WTC11 (cell line): Measurements from ENCODE around the gene ATL2. TPM values are rescaled to one million over a fixed set of nuclear protein-coding genes. Genes with fewer than 3 reads are reported as not detected.

Source experiments
- ATAC-seq: fragments of 200-7000 bp; cut with Tn5 transposase; 2 replicates; pipeline ENCODE4 v1.10.0; 2021; ENCODE audit warnings: mild to moderate bottlenecking, moderate library complexity
- CTCF ChIA-PET: fragments of 300-600 bp; sonication (Branson Sonifier 250); formaldehyde crosslinking; loops from one replicate; lab custom pipeline; 2021; ENCODE audit warnings: antibody characterized with exemption; lab: Charles Lee
- POLR2A ChIA-PET: fragments of 350-600 bp; sonication (Branson Sonifier 250); formaldehyde crosslinking; loops from one replicate; lab custom pipeline; 2021; ENCODE audit warnings: antibody characterized with exemption; lab: Charles Lee
- DNase-seq: peaks from one replicate; pipeline ENCODE4 v3.0.0; 2021; ENCODE audit warnings: low spot score
- H3K27ac Mint-ChIP-seq: 2 replicates; pipeline ENCODE4 v1.8.0; 2021; ENCODE audit warnings: mixed read lengths
- H3K27me3 Mint-ChIP-seq: 2 replicates; pipeline ENCODE4 v1.8.0; 2021; ENCODE audit warnings: low read depth, mild to moderate bottlenecking, moderate library complexity, mixed read lengths
- H3K36me3 Mint-ChIP-seq: 2 replicates; pipeline ENCODE4 v1.8.0; 2021; ENCODE audit warnings: mixed read lengths
- H3K4me1 Mint-ChIP-seq: 2 replicates; pipeline ENCODE4 v1.8.0; 2022; ENCODE audit warnings: mixed read lengths
- H3K4me3 Mint-ChIP-seq: 2 replicates; pipeline ENCODE4 v1.8.0; 2021; ENCODE audit warnings: mild to moderate bottlenecking, moderate library complexity, mixed read lengths
- H3K9me3 Mint-ChIP-seq: 2 replicates; pipeline ENCODE4 v1.8.0; 2021; ENCODE audit warnings: mixed read lengths
- CREB1 ChIP-seq: sonication (generic); formaldehyde crosslinking; IDR thresholded peaks from 2 replicates; pipeline ENCODE4 v1.8.0; 2023; ENCODE audit warnings: mild to moderate bottlenecking, missing genetic modification reagents
- E2F5 ChIP-seq: sonication (generic); formaldehyde crosslinking; IDR thresholded peaks from 2 replicates; pipeline ENCODE4 v1.8.1; 2022; ENCODE audit warnings: mild to moderate bottlenecking, moderate library complexity, missing genetic modification reagents
- EMX1 ChIP-seq: fragments of 250-450 bp; sonication (Bioruptor Pico); IDR thresholded peaks from 2 replicates; pipeline ENCODE4 v1.8.0; 2021; ENCODE audit warnings: mild to moderate bottlenecking
- GABPB1 ChIP-seq: sonication (generic); formaldehyde crosslinking; IDR thresholded peaks from 2 replicates; pipeline ENCODE4 v1.8.1; 2023; ENCODE audit warnings: mild to moderate bottlenecking, missing genetic modification reagents
- JUN ChIP-seq: sonication (generic); formaldehyde crosslinking; IDR thresholded peaks from 2 replicates; pipeline ENCODE4 v1.8.0; 2023; ENCODE audit warnings: mild to moderate bottlenecking, missing genetic modification reagents
- MYBL2 ChIP-seq: sonication (generic); formaldehyde crosslinking; IDR thresholded peaks from 2 replicates; pipeline ENCODE4 v1.8.1; 2023; ENCODE audit warnings: mild to moderate bottlenecking, moderate library complexity, missing genetic modification reagents
- OVOL2 ChIP-seq: fragments of 250-450 bp; sonication (Bioruptor Pico); IDR thresholded peaks from 2 replicates; pipeline ENCODE4 v1.9.0; 2021; ENCODE audit warnings: mild to moderate bottlenecking, borderline replicate concordance
- SOX15 ChIP-seq: fragments of 250-450 bp; sonication (Bioruptor Pico); IDR thresholded peaks from 2 replicates; pipeline ENCODE4 v1.9.0; 2021; ENCODE audit warnings: mild to moderate bottlenecking
- SP1 ChIP-seq: sonication (generic); formaldehyde crosslinking; conservative IDR thresholded peaks from 2 replicates; pipeline ENCODE4 v1.8.1; 2022; ENCODE audit warnings: missing genetic modification reagents
- TEAD4 ChIP-seq: sonication (generic); formaldehyde crosslinking; IDR thresholded peaks from 2 replicates; pipeline ENCODE4 v1.8.0; 2022; ENCODE audit warnings: mild to moderate bottlenecking, missing genetic modification reagents
- ZBTB21 ChIP-seq: sonication (generic); formaldehyde crosslinking; IDR thresholded peaks from 2 replicates; pipeline ENCODE4 v1.8.1; 2023; ENCODE audit warnings: mild to moderate bottlenecking, missing genetic modification reagents, borderline replicate concordance
- ZMAT4 ChIP-seq: fragments of 250-450 bp; sonication (Bioruptor Pico); IDR thresholded peaks from 2 replicates; pipeline ENCODE4 v1.9.0; 2021; ENCODE audit warnings: mild to moderate bottlenecking
- ZNF232 ChIP-seq: sonication (generic); formaldehyde crosslinking; IDR thresholded peaks from 2 replicates; pipeline ENCODE4 v1.8.0; 2022; ENCODE audit warnings: mild to moderate bottlenecking, missing genetic modification reagents
- ZNF317 ChIP-seq: sonication (generic); formaldehyde crosslinking; IDR thresholded peaks from 2 replicates; pipeline ENCODE4 v1.8.1; 2023; ENCODE audit warnings: low read depth, mild to moderate bottlenecking, moderate library complexity, missing genetic modification reagents, borderline replicate concordance
- ZNF423 ChIP-seq: fragments of 250-450 bp; sonication (Bioruptor Pico); IDR thresholded peaks from 2 replicates; pipeline ENCODE4 v2.1.2; 2022; ENCODE audit warnings: mild to moderate bottlenecking, moderate library complexity
- total RNA-seq: library from RNA; stranded (reverse); gene quantifications from 3 replicates; pipeline ENCODE4 v1.2.3, GENCODE V29; 2021
- TF ChIP-seq, protein P1 (sequence below): sonication (generic); formaldehyde crosslinking; IDR thresholded peaks from 2 replicates; pipeline ENCODE4 v1.8.1; 2023; ENCODE audit warnings: mild to moderate bottlenecking, moderate library complexity, missing genetic modification reagents
- TF ChIP-seq, protein P2 (sequence below): sonication (generic); formaldehyde crosslinking; IDR thresholded peaks from 2 replicates; pipeline ENCODE4 v1.8.0; 2023; ENCODE audit warnings: mild to moderate bottlenecking, missing genetic modification reagents
- TF ChIP-seq, protein P3 (sequence below): fragments of 250-450 bp; sonication (Bioruptor Pico); IDR thresholded peaks from 2 replicates; pipeline ENCODE4 v1.9.0; 2021; ENCODE audit warnings: mild to moderate bottlenecking
- TF ChIP-seq, protein P4 (sequence below): sonication (generic); formaldehyde crosslinking; IDR thresholded peaks from 2 replicates; pipeline ENCODE4 v1.8.0; 2022; ENCODE audit warnings: mild to moderate bottlenecking, missing genetic modification reagents

The ATL2 gene
- total RNA-seq, 1 experiment from 2014 or later: 90.5 TPM

- Mint-ChIP-seq H3K4me1 (peaks cover 12% of the 10 kb centered on the region), H3K27ac (peak overlapping the region; percentile 71; the same call in 1 of the 2 replicates), H3K27me3 (no peaks in the 10 kb centered on the region), H3K36me3 (peaks cover 14% of the 10 kb centered on the region), H3K4me3 (no peak overlapping the region), H3K9me3 (peaks cover 4% of the 10 kb centered on the region)
- ATAC-seq: no peak
- ChIA-PET CTCF (interaction anchor here (1.8 to 3.3 kb wide), 2 partner anchors 23 to 112 kb away, joined by 5 to 12 read pairs; partner anchors contain the start of gene ATL2), POLR2A (no interaction called here)
- DNase-seq: no peak
- no peak for TF ChIP-seq SOX15
- no peak for TF ChIP-seq ZMAT4 (CRISPR knock-in tag)
- no peak for TF ChIP-seq TEAD4 (CRISPR knock-in tag)
- TF ChIP-seq OVOL2 (CRISPR knock-in tag): no peak
- TF ChIP-seq, all 79 proteins: peak for 0
Measured at GRCh38 chr2:38353402-38353801, 23.7 kb downstream of the ATL2 start.

- POLR2A ChIA-PET: interaction anchor here (0.6 kb wide), 1 partner anchor 307 kb away, joined by 3 read pairs; no protein-coding TSS in a partner anchor
- no peak for DNase-seq
Measured at GRCh38 chr2:38352336-38352735, 24.7 kb downstream of the ATL2 start.

More at GRCh38 chr2:38352336-38352735, 24.7 kb downstream of the ATL2 start:
- TF ChIP-seq GABPB1 (CRISPR knock-in tag) (no peak), ZNF232 (CRISPR knock-in tag) (no peak), EMX1 (no peak), TEAD4 (CRISPR knock-in tag) (no peak), E2F5 (CRISPR knock-in tag) (no peak), CREB1 (no peak), JUN (CRISPR knock-in tag) (no peak), ZBTB21 (CRISPR knock-in tag) (no peak), SP1 (no peak), ZNF317 (no peak), MYBL2 (CRISPR knock-in tag) (no peak), ZNF423 (no peak)
- TF ChIP-seq, protein P1, sequence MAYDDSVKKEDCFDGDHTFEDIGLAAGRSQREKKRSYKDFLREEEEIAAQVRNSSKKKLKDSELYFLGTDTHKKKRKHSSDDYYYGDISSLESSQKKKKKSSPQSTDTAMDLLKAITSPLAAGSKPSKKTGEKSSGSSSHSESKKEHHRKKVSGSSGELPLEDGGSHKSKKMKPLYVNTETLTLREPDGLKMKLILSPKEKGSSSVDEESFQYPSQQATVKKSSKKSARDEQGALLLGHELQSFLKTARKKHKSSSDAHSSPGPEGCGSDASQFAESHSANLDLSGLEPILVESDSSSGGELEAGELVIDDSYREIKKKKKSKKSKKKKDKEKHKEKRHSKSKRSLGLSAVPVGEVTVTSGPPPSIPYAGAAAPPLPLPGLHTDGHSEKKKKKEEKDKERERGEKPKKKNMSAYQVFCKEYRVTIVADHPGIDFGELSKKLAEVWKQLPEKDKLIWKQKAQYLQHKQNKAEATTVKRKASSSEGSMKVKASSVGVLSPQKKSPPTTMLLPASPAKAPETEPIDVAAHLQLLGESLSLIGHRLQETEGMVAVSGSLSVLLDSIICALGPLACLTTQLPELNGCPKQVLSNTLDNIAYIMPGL: no peak
- TF ChIP-seq, protein P2, sequence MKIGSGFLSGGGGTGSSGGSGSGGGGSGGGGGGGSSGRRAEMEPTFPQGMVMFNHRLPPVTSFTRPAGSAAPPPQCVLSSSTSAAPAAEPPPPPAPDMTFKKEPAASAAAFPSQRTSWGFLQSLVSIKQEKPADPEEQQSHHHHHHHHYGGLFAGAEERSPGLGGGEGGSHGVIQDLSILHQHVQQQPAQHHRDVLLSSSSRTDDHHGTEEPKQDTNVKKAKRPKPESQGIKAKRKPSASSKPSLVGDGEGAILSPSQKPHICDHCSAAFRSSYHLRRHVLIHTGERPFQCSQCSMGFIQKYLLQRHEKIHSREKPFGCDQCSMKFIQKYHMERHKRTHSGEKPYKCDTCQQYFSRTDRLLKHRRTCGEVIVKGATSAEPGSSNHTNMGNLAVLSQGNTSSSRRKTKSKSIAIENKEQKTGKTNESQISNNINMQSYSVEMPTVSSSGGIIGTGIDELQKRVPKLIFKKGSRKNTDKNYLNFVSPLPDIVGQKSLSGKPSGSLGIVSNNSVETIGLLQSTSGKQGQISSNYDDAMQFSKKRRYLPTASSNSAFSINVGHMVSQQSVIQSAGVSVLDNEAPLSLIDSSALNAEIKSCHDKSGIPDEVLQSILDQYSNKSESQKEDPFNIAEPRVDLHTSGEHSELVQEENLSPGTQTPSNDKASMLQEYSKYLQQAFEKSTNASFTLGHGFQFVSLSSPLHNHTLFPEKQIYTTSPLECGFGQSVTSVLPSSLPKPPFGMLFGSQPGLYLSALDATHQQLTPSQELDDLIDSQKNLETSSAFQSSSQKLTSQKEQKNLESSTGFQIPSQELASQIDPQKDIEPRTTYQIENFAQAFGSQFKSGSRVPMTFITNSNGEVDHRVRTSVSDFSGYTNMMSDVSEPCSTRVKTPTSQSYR (CRISPR knock-in tag): no peak
- TF ChIP-seq, protein P3, sequence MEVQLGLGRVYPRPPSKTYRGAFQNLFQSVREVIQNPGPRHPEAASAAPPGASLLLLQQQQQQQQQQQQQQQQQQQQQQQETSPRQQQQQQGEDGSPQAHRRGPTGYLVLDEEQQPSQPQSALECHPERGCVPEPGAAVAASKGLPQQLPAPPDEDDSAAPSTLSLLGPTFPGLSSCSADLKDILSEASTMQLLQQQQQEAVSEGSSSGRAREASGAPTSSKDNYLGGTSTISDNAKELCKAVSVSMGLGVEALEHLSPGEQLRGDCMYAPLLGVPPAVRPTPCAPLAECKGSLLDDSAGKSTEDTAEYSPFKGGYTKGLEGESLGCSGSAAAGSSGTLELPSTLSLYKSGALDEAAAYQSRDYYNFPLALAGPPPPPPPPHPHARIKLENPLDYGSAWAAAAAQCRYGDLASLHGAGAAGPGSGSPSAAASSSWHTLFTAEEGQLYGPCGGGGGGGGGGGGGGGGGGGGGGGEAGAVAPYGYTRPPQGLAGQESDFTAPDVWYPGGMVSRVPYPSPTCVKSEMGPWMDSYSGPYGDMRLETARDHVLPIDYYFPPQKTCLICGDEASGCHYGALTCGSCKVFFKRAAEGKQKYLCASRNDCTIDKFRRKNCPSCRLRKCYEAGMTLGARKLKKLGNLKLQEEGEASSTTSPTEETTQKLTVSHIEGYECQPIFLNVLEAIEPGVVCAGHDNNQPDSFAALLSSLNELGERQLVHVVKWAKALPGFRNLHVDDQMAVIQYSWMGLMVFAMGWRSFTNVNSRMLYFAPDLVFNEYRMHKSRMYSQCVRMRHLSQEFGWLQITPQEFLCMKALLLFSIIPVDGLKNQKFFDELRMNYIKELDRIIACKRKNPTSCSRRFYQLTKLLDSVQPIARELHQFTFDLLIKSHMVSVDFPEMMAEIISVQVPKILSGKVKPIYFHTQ (CRISPR knock-in tag): no peak
- TF ChIP-seq, protein P4, sequence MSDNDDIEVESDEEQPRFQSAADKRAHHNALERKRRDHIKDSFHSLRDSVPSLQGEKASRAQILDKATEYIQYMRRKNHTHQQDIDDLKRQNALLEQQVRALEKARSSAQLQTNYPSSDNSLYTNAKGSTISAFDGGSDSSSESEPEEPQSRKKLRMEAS (CRISPR knock-in tag): no peak
- TF ChIP-seq, all 79 proteins: peak for 0
- CTCF ChIA-PET: interaction anchor here (0.5 to 3.3 kb wide), 4 partner anchors 24 to 172 kb away, joined by 3 to 12 read pairs (median 5); partner anchors contain the start of gene ATL2
- Mint-ChIP-seq H3K27ac (peak overlapping the region; percentile 64), H3K36me3 (peaks cover 14% of the 10 kb centered on the region), H3K4me1 (peaks cover 12% of the 10 kb centered on the region), H3K9me3 (peaks cover 4% of the 10 kb centered on the region), H3K27me3 (no peaks in the 10 kb centered on the region), H3K4me3 (no peak overlapping the region)
- no peak for ATAC-seq
